Endothelial cell of umbilical vein (primary cell): Measurements from ENCODE around the gene TMEM139. TPM values are rescaled to one million over a fixed set of nuclear protein-coding genes. Genes with fewer than 3 reads are reported as not detected.

Experiments
- BruUV-seq: library from RNA; stranded (reverse); fragments of 400-500 nt; replicated peaks from 2 replicates; lab custom pipeline; 2021; lab: Mats Ljungman, UMichigan
- CTCF ChIA-PET: fragments of 300-600, 350-600 bp; sonication (Branson Sonifier 250); formaldehyde crosslinking; loops from one replicate; lab custom pipeline; 2021; ENCODE audit warnings: antibody characterized with exemption, inconsistent platforms; lab: Charles Lee
- POLR2A ChIA-PET: fragments of 300-600, 350-600 bp; sonication (Branson Sonifier 250); formaldehyde crosslinking; loops from one replicate; lab custom pipeline; 2021; ENCODE audit warnings: antibody characterized with exemption, inconsistent platforms; lab: Charles Lee
- DNase-seq: peaks from one replicate; pipeline ENCODE4 v3.0.0-alpha.2; 2011; ENCODE audit warnings: low read depth, low spot score
- FAIRE-seq: peaks from 2 replicates; lab custom pipeline; 2011; peaks lifted over from hg19 to GRCh38; lab: Jason Lieb, UNC
- H2AFZ ChIP-seq: 2 replicates; pipeline ENCODE4 v1.6.0; 2012; ENCODE audit warnings: low read depth, low read length, control low read depth, inconsistent platforms
- H3K27ac ChIP-seq: 2 replicates; pipeline ENCODE4 v1.5.1; 2011; ENCODE audit warnings: low read depth, mild to moderate bottlenecking, control low read depth, low read length, moderate library complexity; ENCODE audit not compliant: insufficient read depth
- H3K27me3 ChIP-seq, 2 experiments: 2 replicates each; pipeline versions ENCODE4 v1.6.0 to v1.6.1; 2011; ENCODE audit warnings: low read length in 2 of 2, mixed read lengths in 1 of 2; ENCODE audit not compliant: control insufficient read depth in 2 of 2, insufficient read depth in 2 of 2
- H3K36me3 ChIP-seq, 2 experiments: 2 replicates in 1 of 2; 3 replicates in 1 of 2; pipeline ENCODE4 v1.5.1; 2011; ENCODE audit warnings: low read length in 2 of 2, mild to moderate bottlenecking in 1 of 2, moderate library complexity in 1 of 2; ENCODE audit not compliant: control insufficient read depth in 2 of 2, insufficient read depth in 2 of 2; ENCODE audit errors: extremely low read depth in 1 of 2
- H3K4me1 ChIP-seq: 3 replicates; pipeline ENCODE4 v1.5.1; 2011; ENCODE audit warnings: mild to moderate bottlenecking, low read length; ENCODE audit not compliant: control insufficient read depth, insufficient read depth; ENCODE audit errors: extremely low read depth
- H3K4me2 ChIP-seq: 2 replicates; pipeline ENCODE4 v1.6.1; 2011; ENCODE audit warnings: low read length, control low read depth, mixed read lengths; ENCODE audit not compliant: insufficient read depth
- H3K4me3 ChIP-seq, 3 experiments: fragments of 200-600 bp in 1 of 3; sonication (generic), shearing (Covaris generic) in 1 of 3; replicated peaks in 1 of 3; 2 replicates each; pipeline ENCODE4 v1.5.1; 2011 to 2016; ENCODE audit warnings: control low read depth in 3 of 3, low read length in 3 of 3, mild to moderate bottlenecking in 2 of 3, inconsistent platforms in 1 of 3, low read depth in 1 of 3, moderate library complexity in 1 of 3; ENCODE audit not compliant: insufficient read depth in 1 of 3
- H3K79me2 ChIP-seq: 2 replicates; pipeline ENCODE4 v1.6.0; 2012; ENCODE audit warnings: low read length, inconsistent platforms; ENCODE audit not compliant: control insufficient read depth, insufficient read depth
- H3K9ac ChIP-seq: replicated peaks from 2 replicates; pipeline ENCODE3; 2011; ENCODE audit warnings: low read length, control low read depth; ENCODE audit not compliant: insufficient read depth; ENCODE audit errors: extremely low read depth
- H3K9me1 ChIP-seq: replicated peaks from 3 replicates; pipeline ENCODE4 v1.6.0; 2011; ENCODE audit warnings: mild to moderate bottlenecking, low read length; ENCODE audit not compliant: control insufficient read depth, insufficient read depth; ENCODE audit errors: extremely low read depth
- H3K9me3 ChIP-seq: replicated peaks from 2 replicates; pipeline ENCODE4 v1.5.1; 2012; ENCODE audit warnings: low read length, inconsistent platforms; ENCODE audit not compliant: control insufficient read depth, insufficient read depth
- H4K20me1 ChIP-seq: replicated peaks from 2 replicates; pipeline ENCODE3; 2011; ENCODE audit warnings: mild to moderate bottlenecking, low read length; ENCODE audit not compliant: control insufficient read depth, insufficient read depth; ENCODE audit errors: extremely low read depth
- EZH2 ChIP-seq: IDR thresholded peaks from 2 replicates; pipeline ENCODE4 v1.6.1; 2012; ENCODE audit warnings: borderline replicate concordance, low read depth, mild to moderate bottlenecking, moderate library complexity, low read length, inconsistent platforms; ENCODE audit not compliant: severe bottlenecking
- FOS ChIP-seq: IDR thresholded peaks from 2 replicates; pipeline ENCODE4 v1.6.1; 2011; ENCODE audit warnings: mild to moderate bottlenecking, low read length, moderate library complexity, borderline replicate concordance; ENCODE audit not compliant: insufficient read depth
- GATA2 ChIP-seq: IDR thresholded peaks from 2 replicates; pipeline ENCODE4 v1.7.0; 2011; ENCODE audit warnings: low read depth, mild to moderate bottlenecking, moderate library complexity, mixed read lengths, low read length; ENCODE audit not compliant: insufficient read length, insufficient read depth
- POLR2AphosphoS5 ChIP-seq: IDR thresholded peaks from 2 replicates; pipeline ENCODE4 v1.6.1; 2012; ENCODE audit warnings: low read depth, mild to moderate bottlenecking, control low read depth, low read length, moderate library complexity; ENCODE audit not compliant: insufficient read depth
- dilution Hi-C: fragments of 300-500 bp; cut with MboI; formaldehyde crosslinking; loops from one replicate; pipeline ENCODE4 v1.15.0; 2019; ENCODE audit warnings: low sequenced_read_pairs; ENCODE audit not compliant: extremely low pct_ligation_motif_present
- intact Hi-C: fragments of 100-400 bp; cut with micrococcal nuclease; formaldehyde crosslinking; loops from one replicate; pipeline ENCODE4 v1.10.0; 2022
- polyA plus RNA-seq, 4 experiments: library from polyadenylated mRNA; depleted of rRNA in 3 of 4; stranded (reverse) in 3 of 4; unstranded in 1 of 4; fragments of >200 nt; gene quantifications; 2 replicates each; pipeline versions ENCODE4 v1.2.1 to v1.2.3, GENCODE V29; 2011 to 2012; ENCODE audit warnings: missing spikeins in 1 of 4
- total RNA-seq: library from RNA; stranded (reverse); gene quantifications from 2 replicates; pipeline ENCODE4 v1.2.3, GENCODE V29; 2021
- TF ChIP-seq, protein P1 (sequence below), 2 donors: IDR thresholded peaks; 1 replicate in 1 of 2; 2 replicates in 1 of 2; pipeline ENCODE4 v1.5.1; 2011; ENCODE audit warnings: low read length in 2 of 2, mild to moderate bottlenecking in 2 of 2, moderate library complexity in 2 of 2, control low read depth in 1 of 2, inconsistent platforms in 1 of 2, low read depth in 1 of 2; ENCODE audit not compliant: insufficient read depth in 1 of 2; ENCODE audit errors: extremely low read depth in 1 of 2

The TMEM139 gene
- total and polyA plus RNA-seq, 2 donors (not counting 3 experiments of a cell fraction or from before 2014, with no cell fraction given): 0.37 TPM; not detected in 1

DNA sequence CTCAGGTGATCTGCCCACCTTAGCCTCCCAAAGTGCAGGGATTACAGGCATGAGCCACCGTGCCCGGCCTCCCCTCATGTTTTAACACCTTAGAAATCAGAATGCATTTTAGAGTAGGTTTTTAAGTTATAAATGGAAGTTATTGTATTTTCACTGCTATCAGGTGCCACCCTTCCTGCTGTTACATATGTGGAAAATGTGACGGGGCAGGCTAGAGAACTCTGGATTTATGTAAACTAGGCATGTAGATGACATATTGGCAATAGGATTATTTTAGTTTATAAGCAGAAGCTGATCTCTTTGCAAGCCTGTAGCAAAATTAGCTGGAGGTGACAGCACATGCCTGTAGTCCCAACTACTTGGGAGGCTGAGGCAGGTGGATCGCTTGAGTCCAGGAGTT lies 5.5 kb downstream of the TMEM139 start:
- Histone ChIP-seq H4K20me1 (no peaks in the 10 kb centered on the region), H2AFZ (no peak overlapping the region), H3K79me2 (peaks cover 36% of the 10 kb centered on the region), H3K4me2 (peak overlapping the region; percentile 17), H3K4me3 (no peak overlapping the region), H3K36me3 (peaks cover 16 to 20% of the 10 kb centered on the region in 2 experiments), H3K27me3 (no peaks in the 10 kb centered on the region), H3K9me3 (no peaks in the 10 kb centered on the region), H3K9me1 (no peaks in the 10 kb centered on the region), H3K9ac (no peak overlapping the region), H3K27ac (no peak overlapping the region), H3K4me1 (peaks cover 41% of the 10 kb centered on the region)
- FAIRE-seq (no peak), DNase-seq (no peak)
- intact Hi-C loops (no loop called here), dilution Hi-C loops (no loop called here)
- ChIA-PET CTCF (interaction anchor here (0.9 to 1.7 kb wide), 6 partner anchors 10 to 90 kb away, joined by 3 to 5 read pairs (median 3); partner anchors contain the start of gene GSTK1), POLR2A (interaction anchor here (1.0 kb wide), 1 partner anchor 90 kb away, joined by 8 read pairs; no protein-coding TSS in a partner anchor)
- BruUV-seq: no TSS peak
- no peak for TF ChIP-seq FOS
- TF ChIP-seq EZH2: no peak
- TF ChIP-seq, protein P1, sequence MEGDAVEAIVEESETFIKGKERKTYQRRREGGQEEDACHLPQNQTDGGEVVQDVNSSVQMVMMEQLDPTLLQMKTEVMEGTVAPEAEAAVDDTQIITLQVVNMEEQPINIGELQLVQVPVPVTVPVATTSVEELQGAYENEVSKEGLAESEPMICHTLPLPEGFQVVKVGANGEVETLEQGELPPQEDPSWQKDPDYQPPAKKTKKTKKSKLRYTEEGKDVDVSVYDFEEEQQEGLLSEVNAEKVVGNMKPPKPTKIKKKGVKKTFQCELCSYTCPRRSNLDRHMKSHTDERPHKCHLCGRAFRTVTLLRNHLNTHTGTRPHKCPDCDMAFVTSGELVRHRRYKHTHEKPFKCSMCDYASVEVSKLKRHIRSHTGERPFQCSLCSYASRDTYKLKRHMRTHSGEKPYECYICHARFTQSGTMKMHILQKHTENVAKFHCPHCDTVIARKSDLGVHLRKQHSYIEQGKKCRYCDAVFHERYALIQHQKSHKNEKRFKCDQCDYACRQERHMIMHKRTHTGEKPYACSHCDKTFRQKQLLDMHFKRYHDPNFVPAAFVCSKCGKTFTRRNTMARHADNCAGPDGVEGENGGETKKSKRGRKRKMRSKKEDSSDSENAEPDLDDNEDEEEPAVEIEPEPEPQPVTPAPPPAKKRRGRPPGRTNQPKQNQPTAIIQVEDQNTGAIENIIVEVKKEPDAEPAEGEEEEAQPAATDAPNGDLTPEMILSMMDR (IDR thresholded peaks at IDR 0.05; ENCODE audit: extremely low read depth in 1 of 2, insufficient read depth in 1 of 2, low read depth in 1 of 2, low read length in 2 of 2): no peak
- no peak for TF ChIP-seq POLR2AphosphoS5
- TF ChIP-seq GATA2: no peak
